Renal pelvis (tissue), 4 donors: ENCODE results near the gene SSUH2. TPM values are rescaled to one million over a fixed set of nuclear protein-coding genes. Genes with fewer than 3 reads are reported as not detected.
"Not testable (repeated sequence)": the region's sequence is repeated elsewhere in the genome, so short reads cannot be mapped to it uniquely, and the experiment has no call there.

Source experiments
- DNase-seq: peaks from one replicate; pipeline ENCODE4 v3.0.0-alpha.2; 2013
- polyA plus RNA-seq, 3 donors: library from polyadenylated mRNA; unstranded; fragments of 120-200 nt; gene quantifications; one replicate each; pipeline ENCODE4 v1.2.1, GENCODE V29; 2013; ENCODE audit not compliant: insufficient read length in 3 of 3

SSUH2 gene
- polyA plus RNA-seq, 3 donors, result 4.6 to 5.3 (median 5.0) TPM

DNA sequence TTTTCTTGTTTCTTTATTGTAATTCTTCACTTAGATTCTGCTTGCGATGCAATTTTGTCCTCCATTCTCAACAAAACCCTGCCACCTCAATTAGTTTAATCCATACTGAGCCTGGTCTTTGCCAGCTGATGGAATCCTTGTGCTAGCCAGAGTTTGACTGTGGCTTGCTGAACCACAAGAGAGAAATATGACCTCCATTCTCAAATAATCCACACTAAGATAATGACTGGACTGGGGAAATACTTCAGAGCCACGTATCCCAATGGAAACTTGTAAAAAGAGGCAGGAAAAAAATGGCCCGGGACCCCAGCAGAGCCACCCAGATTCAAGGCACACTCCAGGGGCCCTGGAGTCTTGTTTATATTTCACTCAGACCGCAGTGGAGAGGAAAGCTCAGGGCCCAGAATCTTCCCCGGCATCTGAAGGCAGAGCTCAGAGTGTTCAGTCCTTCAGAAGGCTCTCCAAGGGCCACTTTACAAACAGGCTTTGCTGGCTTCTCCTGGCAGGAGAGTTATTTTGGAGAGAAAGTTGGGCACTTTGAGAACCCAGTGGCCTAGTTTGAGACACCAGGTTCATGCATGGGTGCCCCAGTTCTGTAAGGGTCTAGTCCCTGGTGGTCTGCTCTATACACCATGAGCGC is 62.7 kb downstream of the SSUH2 start:
- DNase-seq, result no peak

DNA sequence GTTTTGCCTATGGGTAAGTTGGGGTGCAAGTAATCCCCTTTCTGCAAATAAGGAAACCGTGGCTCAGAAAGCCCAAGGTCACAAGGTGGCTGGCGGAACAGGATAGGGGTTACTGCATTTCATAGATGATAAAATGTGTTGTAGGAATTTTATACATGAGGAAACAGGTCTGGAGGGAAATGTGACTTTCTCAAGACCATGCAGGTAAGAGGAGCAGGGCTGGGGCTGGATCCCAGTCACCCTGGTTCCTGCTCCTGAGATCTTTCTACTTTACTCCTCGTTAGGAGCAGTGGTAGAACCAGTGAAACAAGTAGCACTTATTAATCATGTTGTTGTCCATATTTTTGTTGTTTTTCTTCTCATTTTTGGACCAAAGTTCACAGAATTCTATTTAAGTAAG is 63.2 kb downstream of the SSUH2 start:
- no peak for DNase-seq

DNA sequence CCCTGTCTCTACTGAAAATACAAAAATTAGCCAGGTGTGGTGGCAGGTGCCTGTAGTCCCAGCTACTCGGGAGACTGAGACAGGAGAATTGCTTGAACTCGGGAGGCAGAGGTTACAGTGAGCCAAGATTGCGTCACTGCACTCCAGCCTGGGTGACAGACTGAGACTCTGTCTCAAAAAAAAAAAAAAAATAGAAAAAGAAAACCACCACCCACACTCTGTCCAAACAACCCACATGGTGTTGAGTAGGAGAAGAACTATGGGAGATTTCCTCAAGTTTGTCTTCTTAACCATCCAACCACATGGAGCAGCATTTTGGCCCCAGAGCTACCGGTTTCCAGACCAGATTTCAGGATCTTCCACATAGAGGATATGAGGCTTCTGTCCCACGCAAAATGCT is 64.2 kb downstream of the SSUH2 start:
- not testable (repeated sequence) for DNase-seq

DNA sequence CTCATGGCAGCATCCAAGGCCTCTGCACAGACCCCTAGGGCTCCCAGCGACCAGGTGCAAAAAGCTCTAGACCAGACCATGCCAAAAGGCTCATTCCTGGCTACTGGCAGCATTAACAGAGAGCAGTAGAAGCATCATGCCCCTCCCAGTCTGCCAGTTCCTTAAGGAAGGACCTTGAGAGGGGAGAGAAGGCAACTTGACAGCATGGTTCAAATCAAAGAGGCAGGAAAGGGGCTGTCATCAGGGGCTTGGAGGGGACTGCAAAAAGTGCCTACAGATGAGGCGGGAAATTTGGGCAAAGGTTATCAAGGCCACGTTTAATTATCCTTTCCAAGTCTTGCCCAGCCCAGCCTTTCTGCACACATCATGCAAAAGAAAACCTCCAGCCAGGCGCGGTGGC is 64.7 kb downstream of the SSUH2 start:
- no peak for DNase-seq

DNA sequence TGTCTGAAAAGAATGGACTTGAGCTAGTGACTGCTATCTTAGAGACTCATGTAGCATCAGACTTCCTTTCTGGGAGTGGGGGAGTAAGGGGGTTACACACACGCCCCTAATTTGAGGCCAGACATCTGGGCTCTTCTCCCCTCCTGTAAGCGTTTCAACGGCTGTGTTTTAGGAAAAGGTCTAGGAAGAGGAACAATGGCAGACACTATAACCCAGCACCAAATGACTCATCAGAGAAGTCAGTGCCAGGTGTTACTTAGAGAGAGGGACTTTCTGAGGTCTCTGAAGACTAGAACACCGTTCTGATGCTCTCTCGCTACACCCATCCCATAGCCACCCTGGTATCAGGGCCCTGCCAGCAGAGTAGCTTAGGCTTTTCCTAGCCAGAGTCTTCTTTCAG is 65.5 kb downstream of the SSUH2 start:
- no peak for DNase-seq

DNA sequence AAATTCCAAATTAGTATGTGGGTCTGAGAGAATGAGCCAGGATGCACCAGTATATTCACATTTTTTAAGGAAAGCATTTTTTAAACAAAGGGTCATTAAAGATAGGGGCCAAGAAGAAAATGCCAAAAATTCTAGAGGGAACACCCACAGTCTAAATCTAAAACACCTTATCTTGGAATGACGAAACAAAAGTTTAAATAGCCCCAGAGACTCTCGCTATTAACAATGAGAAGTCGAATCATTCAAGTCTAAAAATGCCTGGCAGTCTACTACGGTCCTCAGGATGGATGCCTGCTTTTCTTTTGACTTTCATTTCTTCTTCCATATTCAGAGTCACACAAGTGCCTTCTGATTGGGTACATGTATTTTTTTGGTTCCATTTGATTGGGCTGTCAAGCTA is 66.3 kb downstream of the SSUH2 start:
- no peak for DNase-seq

DNA sequence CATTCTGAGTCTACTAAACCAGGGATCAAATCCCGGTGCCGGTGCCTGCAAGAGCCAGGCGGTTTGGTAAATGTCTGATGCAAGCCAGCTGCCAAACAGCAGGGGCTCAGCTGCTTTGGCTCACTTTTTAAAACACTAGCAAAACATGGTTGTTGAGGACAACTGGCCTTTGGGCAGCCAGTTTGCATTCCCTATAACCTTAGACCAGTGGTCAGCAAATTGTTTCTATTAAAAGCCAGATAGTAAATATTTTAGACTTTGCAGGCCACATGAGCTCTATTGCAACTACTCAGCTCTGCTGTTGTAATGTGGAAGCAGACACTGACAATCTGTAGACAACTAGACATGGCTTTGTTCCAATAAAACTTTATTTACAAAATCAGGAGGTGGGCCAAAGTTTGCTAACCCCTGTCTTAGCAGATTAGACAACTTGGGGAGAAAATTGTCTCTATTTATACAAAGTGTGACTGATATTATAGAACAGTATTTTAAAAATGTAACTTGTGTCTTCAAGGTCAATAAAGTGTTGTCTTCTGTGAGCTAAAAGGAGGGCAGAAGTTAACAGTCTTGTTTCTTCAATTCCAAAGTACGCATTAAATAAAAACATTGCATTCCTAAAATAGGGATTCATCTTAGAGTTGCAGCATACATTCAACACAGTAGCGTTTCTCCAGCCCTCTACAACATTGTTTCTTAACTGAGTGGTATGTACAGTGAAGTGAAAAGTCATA is 67.6 kb downstream of the SSUH2 start:
- DNase-seq, result no peak

DNA sequence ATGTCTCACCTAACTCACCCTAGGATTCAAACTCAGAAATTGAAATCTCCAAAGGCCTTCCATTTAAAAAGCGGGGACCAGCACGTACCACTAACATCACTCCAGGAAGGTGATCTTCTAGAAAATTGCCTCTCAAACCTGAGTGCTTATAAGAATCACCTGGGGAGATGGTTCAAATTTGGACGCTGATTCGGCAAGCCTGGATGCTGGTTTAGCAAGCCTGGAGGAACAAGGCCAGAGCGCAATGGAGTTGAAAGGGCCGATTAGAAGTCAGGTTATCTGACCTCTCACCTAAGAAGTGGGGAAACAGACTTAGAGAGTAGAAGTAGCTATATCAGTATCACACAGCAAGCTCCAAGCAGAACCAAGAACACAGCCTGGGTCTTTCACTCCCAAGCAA is 68.2 kb downstream of the SSUH2 start:
- no peak for DNase-seq

DNA sequence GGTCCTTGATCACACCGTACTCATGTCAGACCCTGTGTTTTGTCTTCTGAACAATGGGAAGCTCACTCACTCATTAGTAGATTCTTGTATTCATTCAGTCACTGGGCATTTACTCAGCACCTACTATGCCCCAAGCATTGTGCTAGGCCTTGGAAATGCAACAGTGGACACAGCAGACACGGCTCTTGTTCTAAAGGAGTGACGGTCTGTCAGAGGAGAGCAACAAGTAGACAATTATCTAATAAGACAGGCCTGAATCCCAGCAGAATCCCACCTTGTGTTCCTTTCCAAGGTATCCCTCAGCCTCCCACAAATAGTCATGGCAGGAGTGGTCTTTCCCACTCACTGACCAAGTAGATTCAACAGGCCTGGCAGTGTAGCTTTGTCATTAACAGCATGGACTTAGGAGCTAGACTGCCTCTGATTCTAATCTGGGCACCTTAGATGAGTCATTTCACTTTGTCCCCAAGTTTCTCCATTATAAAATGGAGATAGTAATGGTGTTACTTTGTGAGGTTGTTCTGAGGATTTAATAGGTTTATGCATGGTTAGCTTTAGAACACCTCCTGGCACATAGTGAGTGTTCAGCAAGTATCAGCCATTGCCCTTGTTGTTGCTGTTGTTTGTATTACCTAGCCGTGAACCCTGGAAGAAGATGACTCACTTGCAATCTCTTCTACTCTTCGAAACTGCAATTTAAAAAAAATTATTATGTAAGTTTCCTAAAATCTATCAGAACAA is 69.1 kb downstream of the SSUH2 start:
- DNase-seq, result no peak

DNA sequence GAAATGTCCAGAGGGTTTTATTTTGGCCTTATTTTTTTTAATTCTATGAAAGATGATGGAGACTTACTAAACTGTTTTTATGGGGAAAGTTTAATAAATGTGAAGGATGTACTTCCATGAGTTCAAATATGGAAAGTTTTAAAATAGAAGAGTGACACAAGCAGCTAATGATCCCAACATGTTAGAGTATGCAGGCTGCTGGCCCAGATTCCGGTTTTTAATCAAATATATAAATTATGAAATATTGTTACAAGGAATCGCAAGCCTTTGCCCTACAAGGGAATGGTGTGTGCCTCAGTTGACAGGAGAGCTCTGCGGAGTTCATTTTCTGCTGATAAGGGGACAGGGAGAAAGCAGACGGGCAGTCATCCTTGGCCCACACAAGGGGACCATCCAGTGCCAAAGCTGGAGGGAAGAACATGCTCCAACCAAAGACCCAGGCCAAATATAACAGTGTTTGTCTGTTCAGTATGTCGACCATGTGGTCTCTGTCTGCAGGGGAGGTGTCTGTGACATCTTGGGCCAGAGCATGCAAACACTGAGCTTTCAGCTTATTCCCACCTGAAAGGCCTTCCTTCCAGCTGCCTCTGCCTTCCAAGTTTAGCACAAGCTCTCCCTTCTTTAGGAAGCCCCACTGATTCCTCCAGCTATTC is 69.8 kb downstream of the SSUH2 start:
- DNase-seq, result no peak

DNA sequence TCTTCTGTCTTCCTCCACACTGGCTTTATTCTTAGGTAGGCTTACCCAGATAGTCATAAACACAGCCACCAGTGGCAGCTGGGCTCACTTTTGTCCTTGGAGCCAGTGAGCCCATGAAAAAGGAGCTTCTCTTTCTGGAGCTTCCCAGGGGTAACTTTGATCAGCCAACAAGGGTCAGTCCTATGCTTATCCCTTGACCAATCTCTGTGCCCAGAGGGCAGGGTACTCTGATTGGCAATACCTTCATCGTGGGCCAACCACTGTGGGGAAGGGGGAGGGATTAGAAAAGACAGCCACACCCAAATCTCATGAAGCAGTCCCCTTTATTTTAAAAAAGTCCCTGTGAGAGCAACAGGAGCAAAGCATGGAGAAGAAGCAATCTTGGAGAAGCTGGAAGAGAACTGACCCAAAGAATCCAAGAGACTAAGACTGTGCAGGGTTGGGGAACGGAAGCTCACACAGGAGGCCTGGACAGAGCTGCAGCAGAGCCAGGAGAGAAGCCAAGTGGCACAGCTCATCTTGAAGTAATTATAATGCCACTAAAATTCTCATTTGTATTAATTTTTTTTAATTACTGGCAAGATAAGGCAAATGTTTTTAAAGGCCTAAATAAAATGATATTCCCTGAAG is 70.4 kb downstream of the SSUH2 start:
- DNase-seq, result no peak

DNA sequence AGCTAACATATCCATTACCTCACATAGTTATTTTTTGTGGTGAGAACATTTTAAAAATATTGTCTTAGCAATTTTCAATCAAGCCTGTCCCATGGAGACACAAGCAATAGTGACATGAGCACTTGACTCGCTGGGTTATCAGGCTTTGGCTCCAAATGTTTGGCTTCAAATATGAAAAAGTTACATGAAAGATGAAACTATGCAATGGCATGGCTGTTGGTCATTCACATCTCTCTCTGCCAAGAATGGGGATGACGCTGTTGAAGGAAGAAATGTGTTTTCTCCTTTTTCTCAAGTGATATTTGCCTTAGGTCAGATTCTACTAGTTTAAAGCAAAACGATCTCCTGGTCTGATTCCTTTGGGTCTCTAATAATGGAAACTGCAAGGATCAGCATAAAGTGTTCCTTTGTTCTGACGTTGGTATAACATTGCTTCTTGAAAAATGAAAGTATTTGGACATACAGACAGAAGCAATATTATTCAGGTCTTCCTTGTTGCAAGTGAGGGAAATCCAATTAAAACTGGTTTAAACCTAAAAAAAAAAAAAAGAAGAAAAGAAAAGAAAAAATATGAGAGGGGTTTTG is 71.2 kb downstream of the SSUH2 start:
- DNase-seq, result no peak

DNA sequence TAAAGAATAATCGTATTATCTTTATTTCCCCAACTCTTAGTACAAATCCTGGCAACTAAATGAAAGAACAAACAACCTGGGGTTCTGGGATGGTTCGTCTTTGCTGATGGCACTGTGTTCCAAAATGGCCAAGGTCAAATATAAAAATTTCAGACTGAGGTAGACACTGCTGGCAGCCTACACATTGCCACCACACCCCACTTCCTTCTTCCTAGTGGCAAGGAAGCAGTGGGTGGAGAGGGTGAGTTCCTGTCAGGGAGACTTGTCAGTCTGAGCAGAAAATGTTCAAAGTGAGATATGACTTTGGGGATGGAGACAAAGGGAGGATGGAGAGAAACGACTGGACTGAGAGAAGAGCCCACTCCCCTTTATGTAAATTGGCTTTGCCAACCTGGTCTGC is 73.3 kb downstream of the SSUH2 start:
- no peak for DNase-seq

Other genes starting within 250 kb of the SSUH2 start
- gene LMCD1, start 143.0 kb downstream of the SSUH2 start, polyA plus RNA-seq, result 10 to 100 TPM; 26.7 to 36.1 (median 31.8) TPM
- gene CAV3, start 89.0 kb upstream of the SSUH2 start, polyA plus RNA-seq, result under 1 TPM; 0.32 to 0.89 (median 0.57) TPM
- gene OXTR, start 124.8 kb upstream of the SSUH2 start, polyA plus RNA-seq, result 1 to 10 TPM in 2 of 3 donors, under 1 TPM in 1; 0.93 to 1.9 (median 1.3) TPM